K562 (cell line): ENCODE results near the gene CYRIA. TPM values are rescaled to one million over a fixed set of nuclear protein-coding genes. Genes with fewer than 3 reads are reported as not detected.

Source experiments
- ATAC-seq: fragments of 200-7000 bp; cut with Tn5 transposase; 3 replicates; pipeline ENCODE4 v1.9.1; 2020; ENCODE audit warnings: moderate library complexity
- BruUV-seq: library from RNA; stranded (reverse); fragments of 400-500 nt; replicated peaks from 2 replicates; lab custom pipeline; 2021; lab: Mats Ljungman, UMichigan
- CTCF ChIA-PET: fragments of 300-600 bp; formaldehyde crosslinking; extraction: SDS; loops from one replicate; lab custom pipeline; 2021; ENCODE audit warnings: low intra/inter-chr PET ratio; lab: Yijun Ruan, JAX
- POLR2A ChIA-PET: fragments of 300-600, 350-650 bp; sonication (Branson Sonifier 250); formaldehyde crosslinking; extraction: SDS; loops from one replicate; lab custom pipeline; 2021; ENCODE audit warnings: antibody characterized with exemption, inconsistent platforms; lab: Yijun Ruan, JAX
- DNase-seq, 4 experiments: peaks; one replicate each; pipeline versions ENCODE4 v3.0.0 to v3.0.0-alpha.2; 2011 to 2018; ENCODE audit warnings: low spot score in 3 of 4, mixed read lengths in 3 of 4; ENCODE audit errors: extremely low read depth in 1 of 4
- FAIRE-seq: peaks from 2 replicates; lab custom pipeline; 2011; peaks lifted over from hg19 to GRCh38; lab: Jason Lieb, UNC
- H2AFZ ChIP-seq: 2 replicates; pipeline ENCODE4 v1.6.0; 2011; ENCODE audit warnings: low read depth, low read length, control low read depth, inconsistent platforms
- H3K27ac ChIP-seq: fragments of 200-600 bp; 3 replicates; pipeline ENCODE4 v1.8.0; 2011; ENCODE audit warnings: low read depth, mild to moderate bottlenecking, control low read depth, inconsistent platforms, low read length, moderate library complexity, mixed read lengths; ENCODE audit errors: extremely low read depth
- H3K27me3 ChIP-seq, 2 experiments: fragments of 300-600 bp in 1 of 2; 2 replicates in 1 of 2; 3 replicates in 1 of 2; pipeline versions ENCODE4 v1.6.0 to v1.8.0; 2011; ENCODE audit warnings: inconsistent platforms in 2 of 2, low read length in 2 of 2, mild to moderate bottlenecking in 1 of 2, mixed read lengths in 1 of 2, moderate library complexity in 1 of 2; ENCODE audit not compliant: control insufficient read depth in 2 of 2, insufficient read depth in 2 of 2
- H3K36me3 ChIP-seq: fragments of 300-600 bp; 3 replicates; pipeline ENCODE4 v1.8.0; 2011; ENCODE audit warnings: mild to moderate bottlenecking, low read length, inconsistent platforms; ENCODE audit not compliant: control insufficient read depth, insufficient read depth
- H3K4me1 ChIP-seq, 2 experiments: fragments of 200-600 bp in 1 of 2; replicated peaks in 1 of 2; 2 replicates in 1 of 2; 3 replicates in 1 of 2; pipeline versions ENCODE4 v1.5.1 to v1.8.0; 2011; ENCODE audit warnings: inconsistent platforms in 2 of 2, low read length in 2 of 2, mild to moderate bottlenecking in 1 of 2, mixed read lengths in 1 of 2, moderate library complexity in 1 of 2; ENCODE audit not compliant: control insufficient read depth in 2 of 2, insufficient read depth in 2 of 2
- H3K4me2 ChIP-seq: 2 replicates; pipeline ENCODE4 v1.6.1; 2011; ENCODE audit warnings: low read length, control low read depth, inconsistent platforms, mixed read lengths; ENCODE audit not compliant: insufficient read depth
- H3K4me3 ChIP-seq: fragments of 200-600 bp; sonication (generic), shearing (Covaris generic); 2 replicates; pipeline ENCODE4 v1.5.1; 2016; ENCODE audit warnings: control low read depth, inconsistent platforms
- H3K79me2 ChIP-seq: fragments of 200-600 bp; 3 replicates; pipeline ENCODE4 v1.8.0; 2011; ENCODE audit warnings: low read length, inconsistent platforms; ENCODE audit not compliant: control insufficient read depth, insufficient read depth
- H3K9ac ChIP-seq, 2 experiments: 2 replicates each; pipeline versions ENCODE4 v1.6.0 to v1.6.1; 2011; ENCODE audit warnings: low read depth in 2 of 2, low read length in 2 of 2, control low read depth in 1 of 2, inconsistent platforms in 1 of 2, mild to moderate bottlenecking in 1 of 2, mixed read lengths in 1 of 2; ENCODE audit not compliant: insufficient read depth in 1 of 2
- H3K9me1 ChIP-seq: one replicate; pipeline ENCODE4 v1.6.0; 2011; ENCODE audit warnings: inconsistent platforms, mild to moderate bottlenecking, low read length, moderate library complexity; ENCODE audit not compliant: control insufficient read depth, insufficient read depth
- H3K9me3 ChIP-seq: replicated peaks from 2 replicates; pipeline ENCODE4 v1.5.1; 2011; ENCODE audit warnings: low read depth, low read length, inconsistent platforms; ENCODE audit not compliant: control insufficient read depth, insufficient read depth
- H4K20me1 ChIP-seq: replicated peaks from 2 replicates; pipeline ENCODE4 v1.6.1; 2011; ENCODE audit warnings: low read length, inconsistent platforms, mixed read lengths; ENCODE audit not compliant: control insufficient read depth, insufficient read depth
- BRF1 ChIP-seq: IDR thresholded peaks from 3 replicates; pipeline ENCODE4 v1.6.1; 2011; ENCODE audit warnings: borderline replicate concordance, mild to moderate bottlenecking; ENCODE audit not compliant: insufficient read length; ENCODE audit errors: extremely low read depth
- DPF2 ChIP-seq: fragments of 450-650 bp; IDR thresholded peaks from 2 replicates; pipeline ENCODE4 v1.6.1; 2016
- E2F1 ChIP-seq: sonication (generic); formaldehyde crosslinking; IDR thresholded peaks from 2 replicates; pipeline ENCODE4 v1.8.1; 2023; ENCODE audit warnings: mild to moderate bottlenecking, missing genetic modification reagents, moderate library complexity
- EP400 ChIP-seq: fragments of 450-650 bp; IDR thresholded peaks from 2 replicates; pipeline ENCODE4 v1.6.1; 2017; ENCODE audit warnings: antibody characterized with exemption, mild to moderate bottlenecking, moderate library complexity
- ETV5 ChIP-seq: sonication (generic); formaldehyde crosslinking; IDR thresholded peaks from 2 replicates; pipeline ENCODE4 v1.4.0; 2020; ENCODE audit warnings: low read depth, mild to moderate bottlenecking, missing genetic modification reagents
- GATAD2A ChIP-seq: fragments of 450-650 bp; IDR thresholded peaks from 2 replicates; pipeline ENCODE4 v1.6.1; 2017
- GTF2B ChIP-seq: IDR thresholded peaks from 2 replicates; pipeline ENCODE4 v1.6.1; 2011; ENCODE audit not compliant: insufficient read length; ENCODE audit errors: extremely low read depth
- KAT8 ChIP-seq: fragments of 450-650 bp; IDR thresholded peaks from 2 replicates; pipeline ENCODE4 v1.6.1; 2016; ENCODE audit warnings: low read depth, mild to moderate bottlenecking
- KDM2B ChIP-seq: fragments of 250-450 bp; sonication (Bioruptor Pico); IDR thresholded peaks from 2 replicates; pipeline ENCODE4 v1.8.0; 2021; ENCODE audit warnings: mild to moderate bottlenecking, moderate library complexity
- MEF2A ChIP-seq: IDR thresholded peaks from 2 replicates; pipeline ENCODE4 v1.6.1; 2011; ENCODE audit warnings: low read depth, mild to moderate bottlenecking, low read length, moderate library complexity; ENCODE audit not compliant: control insufficient read depth
- SIRT6 ChIP-seq: IDR thresholded peaks from one replicate; pipeline ENCODE4 v1.6.1; 2012; ENCODE audit warnings: low read depth, mild to moderate bottlenecking, control low read depth, inconsistent platforms, low read length, moderate library complexity
- STAT5A ChIP-seq: IDR thresholded peaks from 2 replicates; pipeline ENCODE4 v1.6.1; 2012; ENCODE audit warnings: low read length, inconsistent platforms, borderline replicate concordance
- TEAD2 ChIP-seq: fragments of 450-650 bp; IDR thresholded peaks from 2 replicates; pipeline ENCODE4 v1.6.1; 2016; ENCODE audit warnings: missing genetic modification characterization, control low read depth, missing compliant biosample characterization
- ZBTB8A ChIP-seq: fragments of 450-650 bp; IDR thresholded peaks from 2 replicates; pipeline ENCODE4 v1.6.1; 2018; ENCODE audit warnings: mild to moderate bottlenecking, moderate library complexity; ENCODE audit not compliant: partially characterized antibody
- ZNF134 ChIP-seq: fragments of 250-450 bp; sonication (Bioruptor Pico); conservative IDR thresholded peaks from 2 replicates; pipeline ENCODE4 v1.4.0; 2020
- ZNF282 ChIP-seq: sonication (generic); formaldehyde crosslinking; IDR thresholded peaks from 2 replicates; pipeline ENCODE4 v1.8.1; 2023; ENCODE audit warnings: missing genetic modification reagents
- ZNF764 ChIP-seq: fragments of 250-450 bp; sonication (Bioruptor Pico); IDR thresholded peaks from 2 replicates; pipeline ENCODE4 v1.4.0; 2020; ENCODE audit warnings: low read depth, mild to moderate bottlenecking, moderate library complexity
- WGBS: fragments of 100-300 bp; shearing (Covaris generic); methylation state at CpG from one replicate; pipeline ENCODE4 v1.1.6; 2016; ENCODE audit warnings: low coverage, mixed read lengths; ENCODE audit not compliant: insufficient coverage; ENCODE audit errors: missing lambda C conversion rate; 5-methylcytosine and 5-hydroxymethylcytosine counted together
- in situ Hi-C: fragments of 300-500 bp; cut with MboI; formaldehyde crosslinking; loops from 4 replicates; pipeline ENCODE4 v1.15.0; 2018; ENCODE audit warnings: inconsistent platforms, mixed read lengths
- intact Hi-C: fragments of 100-400 bp; cut with micrococcal nuclease; formaldehyde crosslinking; loops from 2 replicates; pipeline ENCODE4 v1.14.2; 2022
- polyA plus RNA-seq, 8 experiments: library from polyadenylated mRNA; depleted of rRNA in 4 of 8; stranded (reverse) in 5 of 8; unstranded in 3 of 8; fragments of >200 nt; fragmentation: Nextera tagmentation in 2 of 8; fragmentation: Illumina TruSeq in 1 of 8; extraction: Ambion mirVana in 2 of 8; extraction: Trizol in 1 of 8; gene quantifications; 2 replicates each; pipeline versions ENCODE4 v1.2.1 to v1.2.3, GENCODE V29; 2011 to 2014; ENCODE audit warnings: inconsistent platforms in 1 of 8, missing spikeins in 1 of 8
- total RNA-seq, 7 experiments: library from RNA; depleted of rRNA in 6 of 7; stranded (reverse); fragments of >200 nt in 6 of 7; fragmentation: Illumina TruSeq in 2 of 7; extraction: Trizol in 2 of 7; gene quantifications; 2 replicates each; pipeline versions ENCODE4 v1.2.1 to v1.2.3, GENCODE V29; 2011 to 2021; ENCODE audit warnings: low replicate concordance in 1 of 7
- TF ChIP-seq, protein P1 (sequence below): fragments of 250-450 bp; sonication (Bioruptor Pico); IDR thresholded peaks from 2 replicates; pipeline ENCODE4 v1.5.0; 2021
- TF ChIP-seq, protein P2 (sequence below): fragments of 250-450 bp; sonication (Bioruptor Pico); IDR thresholded peaks from 2 replicates; pipeline ENCODE4 v1.6.1; 2021; ENCODE audit warnings: mild to moderate bottlenecking

CYRIA gene
- total and polyA plus RNA-seq, 9 of the 15 experiments (the other 6 are each of a cell fraction or from before 2014, with no cell fraction given), result 0.84 to 5.6 (median 3.0) TPM

DNA sequence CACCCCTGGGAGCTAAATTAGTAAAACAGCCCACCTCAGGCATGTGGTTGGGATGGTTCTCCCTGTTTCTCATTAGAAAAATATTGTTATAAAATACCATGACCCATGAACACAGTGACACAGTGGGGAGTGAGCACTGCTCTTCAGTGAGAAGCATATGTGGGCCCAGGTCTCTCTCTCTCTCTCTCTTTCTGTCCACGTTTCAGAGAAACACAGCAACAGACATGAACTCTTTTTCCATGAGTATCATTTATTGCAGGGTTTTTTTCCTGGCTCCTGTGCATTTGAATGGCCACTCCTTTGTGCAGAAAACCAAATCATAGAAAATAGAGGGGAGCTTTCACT, 41.2 kb downstream of the CYRIA start:
- in situ Hi-C loops, result loop anchor here (5.0 to 25.0 kb wide), 2 partner anchors 128 to 688 kb away; no protein-coding TSS in a partner anchor
- BruUV-seq, result no TSS peak
- Histone ChIP-seq H4K20me1 (no peaks in the 10 kb centered on the region), H3K9me3 (no peaks in the 10 kb centered on the region), H3K27me3 (no peaks in the 10 kb centered on the region), H3K36me3 (no peaks in the 10 kb centered on the region), H3K9me1 (no peaks in the 10 kb centered on the region), H3K4me3 (no peak overlapping the region), H3K9ac (no peak overlapping the region), H3K4me1 (peaks cover 17 to 48% of the 10 kb centered on the region in 2 experiments), H3K79me2 (no peaks in the 10 kb centered on the region), H3K4me2 (no peak overlapping the region)
- 33% methylated on average over 1 of the region's 1 CpG for WGBS
- ATAC-seq, result no peak
- no peak for DNase-seq
- no peak for FAIRE-seq
- POLR2A ChIA-PET, result interaction anchor here (1.3 kb wide), 1 partner anchor 92 kb away, joined by 3 read pairs; no protein-coding TSS in a partner anchor
- TF ChIP-seq DPF2, result no peak
- TF ChIP-seq MEF2A, result no peak
- TF ChIP-seq GTF2B, result no peak
- TF ChIP-seq GATAD2A, result no peak
- TF ChIP-seq STAT5A, result no peak
- TF ChIP-seq KDM2B, result no peak
- TF ChIP-seq KAT8, result no peak
- no peak for TF ChIP-seq ZNF134 (CRISPR knock-in tag)
- TF ChIP-seq ZNF282 (CRISPR knock-in tag), result no peak
- TF ChIP-seq ZNF764, result no peak
- no peak for TF ChIP-seq ZBTB8A
- TF ChIP-seq EP400, result no peak
- TF ChIP-seq BRF1, result no peak
- TF ChIP-seq, protein P1, sequence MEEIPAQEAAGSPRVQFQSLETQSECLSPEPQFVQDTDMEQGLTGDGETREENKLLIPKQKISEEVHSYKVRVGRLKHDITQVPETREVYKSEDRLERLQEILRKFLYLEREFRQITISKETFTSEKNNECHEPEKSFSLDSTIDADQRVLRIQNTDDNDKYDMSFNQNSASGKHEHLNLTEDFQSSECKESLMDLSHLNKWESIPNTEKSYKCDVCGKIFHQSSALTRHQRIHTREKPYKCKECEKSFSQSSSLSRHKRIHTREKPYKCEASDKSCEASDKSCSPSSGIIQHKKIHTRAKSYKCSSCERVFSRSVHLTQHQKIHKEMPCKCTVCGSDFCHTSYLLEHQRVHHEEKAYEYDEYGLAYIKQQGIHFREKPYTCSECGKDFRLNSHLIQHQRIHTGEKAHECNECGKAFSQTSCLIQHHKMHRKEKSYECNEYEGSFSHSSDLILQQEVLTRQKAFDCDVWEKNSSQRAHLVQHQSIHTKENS (CRISPR knock-in tag), result no peak
- TF ChIP-seq, protein P2, sequence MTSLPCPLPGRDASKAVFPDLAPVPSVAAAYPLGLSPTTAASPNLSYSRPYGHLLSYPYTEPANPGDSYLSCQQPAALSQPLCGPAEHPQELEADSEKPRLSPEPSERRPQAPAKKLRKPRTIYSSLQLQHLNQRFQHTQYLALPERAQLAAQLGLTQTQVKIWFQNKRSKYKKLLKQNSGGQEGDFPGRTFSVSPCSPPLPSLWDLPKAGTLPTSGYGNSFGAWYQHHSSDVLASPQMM (CRISPR knock-in tag), result no peak
- TF ChIP-seq ETV5 (CRISPR knock-in tag), result no peak
- TF ChIP-seq E2F1, result no peak
- TF ChIP-seq SIRT6, result no peak
- no peak for TF ChIP-seq TEAD2 (tag)
- TF ChIP-seq, all 486 proteins: peak for 0
- intact Hi-C loops, result loop anchor here (5.0 to 10.0 kb wide), 2 partner anchors 38 to 680 kb away; no protein-coding TSS in a partner anchor
- Histone ChIP-seq H3K27ac (no peak overlapping the region), H2AFZ (no peak overlapping the region)
- CTCF ChIA-PET, result no interaction called here
